EH (cell line): Measurements from ENCODE around the gene MYBPC3.
"Not testable (repeated sequence)": the region's sequence is repeated elsewhere in the genome, so short reads cannot be mapped to it uniquely, and the experiment has no call there.

ENCODE experiments used
- DNase-seq: peaks from one replicate; pipeline ENCODE4 v3.0.0-alpha.2; 2015; ENCODE audit warnings: low read depth

Gene MYBPC3

GRCh38 chr11:47338396-47339241 is 13.9 kb downstream of the MYBPC3 start:
- DNase-seq = no peak

GRCh38 chr11:47337229-47337924 is 15.1 kb downstream of the MYBPC3 start:
- no peak for DNase-seq

GRCh38 chr11:47336595-47336994 is 15.9 kb downstream of the MYBPC3 start:
- DNase-seq = no peak

GRCh38 chr11:47335733-47336132 is 16.8 kb downstream of the MYBPC3 start:
- no peak for DNase-seq

GRCh38 chr11:47334699-47335411 is 17.6 kb downstream of the MYBPC3 start:
- not testable (repeated sequence) for DNase-seq

GRCh38 chr11:47333886-47334443 is 18.5 kb downstream of the MYBPC3 start:
- no peak for DNase-seq

GRCh38 chr11:47333526-47333845 is 19.0 kb downstream of the MYBPC3 start:
- no peak for DNase-seq

- no peak for DNase-seq
Measured at GRCh38 chr11:47332791-47333525, 19.5 kb downstream of the MYBPC3 start.

- DNase-seq = no peak
Measured at GRCh38 chr11:47332303-47332711, 20.2 kb downstream of the MYBPC3 start.

GRCh38 chr11:47331454-47332302 is 20.8 kb downstream of the MYBPC3 start:
- no peak for DNase-seq

- DNase-seq = peak; percentile 45
Measured at GRCh38 chr11:47329987-47330931, 22.2 kb downstream of the MYBPC3 start.

- DNase-seq = no peak
Measured at GRCh38 chr11:47329431-47329986, 23.0 kb downstream of the MYBPC3 start.

- no peak for DNase-seq
Measured at GRCh38 chr11:47328449-47329390, 23.8 kb downstream of the MYBPC3 start.

- no peak for DNase-seq
Measured at GRCh38 chr11:47327949-47328348, 24.6 kb downstream of the MYBPC3 start.

- DNase-seq = no peak
Measured at GRCh38 chr11:47327025-47327424, 25.5 kb downstream of the MYBPC3 start.

- no peak for DNase-seq
Measured at GRCh38 chr11:47326198-47326597, 26.3 kb downstream of the MYBPC3 start.

- no peak for DNase-seq
Measured at GRCh38 chr11:47325271-47326041, 27.0 kb downstream of the MYBPC3 start.
